Measurements from ENCODE around the gene ALK.

The ALK gene

DNA sequence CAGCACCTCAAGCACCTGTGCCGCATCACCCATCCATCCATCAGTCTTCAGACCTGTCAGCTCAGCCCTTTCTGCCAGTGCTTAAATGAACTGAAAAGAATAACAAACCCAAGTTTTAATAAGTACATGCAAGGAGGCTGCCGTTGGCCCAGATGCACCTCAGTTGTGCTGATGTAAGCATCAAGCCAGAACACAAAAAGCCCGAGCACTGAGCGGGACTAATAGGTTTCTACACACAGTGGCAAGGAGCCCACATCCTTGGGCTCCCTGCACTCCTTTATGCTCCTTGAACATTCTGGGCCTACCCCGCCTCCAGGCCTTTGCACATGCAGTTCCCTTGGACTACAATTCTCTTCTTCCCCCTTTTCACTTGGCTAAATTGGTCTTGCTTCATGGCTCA, 165.6 kb downstream of the ALK start:
- Histone ChIP-seq H3K4me3 (ENCODE audit: low read length in 2 of 2) (no peak overlapping the region), H2BK15ac (ENCODE audit: low read length) (no peak overlapping the region), H2AFZ (ENCODE audit: low read length) (no peak overlapping the region), H2BK120ac (ENCODE audit: low read depth, low read length) (no peak overlapping the region), H2BK12ac (ENCODE audit: low read length) (no peak overlapping the region), H3K4me1 (ENCODE audit: control insufficient read depth in 2 of 2, insufficient read depth in 1 of 2, low read depth in 1 of 2, low read length in 2 of 2) (peaks cover 6 to 18% of the 10 kb centered on the region in 2 donors), H3K27ac (replicated peaks; ENCODE audit: low read length) (no peak overlapping the region), H3K23ac (ENCODE audit: low read depth, low read length, poor library complexity) (no peak overlapping the region), H4K8ac (ENCODE audit: low read depth, low read length) (no peak overlapping the region), H3K36me3 (replicated peaks in 1 of 2; ENCODE audit: control insufficient read depth in 2 of 2, insufficient read depth in 2 of 2, low read length in 2 of 2) (no peaks in the 10 kb centered on the region), H3K14ac (ENCODE audit: low read length) (no peak overlapping the region), H2BK5ac (ENCODE audit: low read length) (no peak overlapping the region), H4K91ac (ENCODE audit: low read depth, low read length, poor library complexity) (no peak overlapping the region), H3K9ac (ENCODE audit: low read depth, low read length, poor library complexity) (no peak overlapping the region), H3K9me3 (replicated peaks in 1 of 2; ENCODE audit: control insufficient read depth in 2 of 2, insufficient read depth in 1 of 2, low read depth in 1 of 2, low read length in 2 of 2) (no peaks in the 10 kb centered on the region), H3K27me3 (ENCODE audit: control insufficient read depth in 3 of 3, insufficient read depth in 3 of 3, low read depth in 1 of 3, low read length in 3 of 3) (no peaks in the 10 kb centered on the region), H3K4me2 (ENCODE audit: insufficient read depth, low read length, poor library complexity, severe bottlenecking) (no peak overlapping the region), H3K79me1 (ENCODE audit: low read depth, low read length) (no peaks in the 10 kb centered on the region), H3K4ac (ENCODE audit: low read length) (no peak overlapping the region), H3K18ac (ENCODE audit: low read length) (no peak overlapping the region), H2AK5ac (ENCODE audit: low read depth, low read length) (no peak overlapping the region)
- DNase-seq (ENCODE audit: low spot score): no peak
- no CpG with 5 or more reads among the region's 5 CpGs for WGBS, 2 donors (ENCODE audit: extremely low coverage in 2 of 2, insufficient read length in 2 of 2, insufficient replicate concordance in 1 of 2)

- WGBS, 2 donors (ENCODE audit: extremely low coverage in 2 of 2, insufficient read length in 2 of 2, insufficient replicate concordance in 1 of 2): no CpG with 5 or more reads among the region's 7 CpGs
- Histone ChIP-seq H3K79me1 (ENCODE audit: low read depth, low read length) (no peaks in the 10 kb centered on the region), H3K27me3 (ENCODE audit: control insufficient read depth in 3 of 3, insufficient read depth in 3 of 3, low read depth in 1 of 3, low read length in 3 of 3) (no peaks in the 10 kb centered on the region), H3K9ac (ENCODE audit: low read depth, low read length, poor library complexity) (no peak overlapping the region), H3K4ac (ENCODE audit: low read length) (no peak overlapping the region), H3K27ac (replicated peaks; ENCODE audit: low read length) (no peak overlapping the region), H3K9me3 (replicated peaks in 1 of 2; ENCODE audit: control insufficient read depth in 2 of 2, insufficient read depth in 1 of 2, low read depth in 1 of 2, low read length in 2 of 2) (no peaks in the 10 kb centered on the region), H4K91ac (ENCODE audit: low read depth, low read length, poor library complexity) (no peak overlapping the region), H2BK5ac (ENCODE audit: low read length) (no peak overlapping the region), H2BK15ac (ENCODE audit: low read length) (no peak overlapping the region), H2BK12ac (ENCODE audit: low read length) (no peak overlapping the region), H3K4me3 (ENCODE audit: low read length in 2 of 2) (no peak overlapping the region), H3K4me2 (ENCODE audit: insufficient read depth, low read length, poor library complexity, severe bottlenecking) (no peak overlapping the region), H2AFZ (ENCODE audit: low read length) (no peak overlapping the region), H2BK120ac (ENCODE audit: low read depth, low read length) (no peak overlapping the region), H3K23ac (ENCODE audit: low read depth, low read length, poor library complexity) (no peak overlapping the region), H3K4me1 (ENCODE audit: control insufficient read depth in 2 of 2, insufficient read depth in 1 of 2, low read depth in 1 of 2, low read length in 2 of 2) (peaks cover 6 to 17% of the 10 kb centered on the region in 2 donors), H3K18ac (ENCODE audit: low read length) (no peak overlapping the region), H3K36me3 (replicated peaks in 1 of 2; ENCODE audit: control insufficient read depth in 2 of 2, insufficient read depth in 2 of 2, low read length in 2 of 2) (no peaks in the 10 kb centered on the region), H2AK5ac (ENCODE audit: low read depth, low read length) (no peak overlapping the region), H4K8ac (ENCODE audit: low read depth, low read length) (no peak overlapping the region), H3K14ac (ENCODE audit: low read length) (no peak overlapping the region)
- no peak for DNase-seq (ENCODE audit: low spot score)
Observed at GRCh38 chr2:29755233-29755632, 166.2 kb downstream of the ALK start.

DNA sequence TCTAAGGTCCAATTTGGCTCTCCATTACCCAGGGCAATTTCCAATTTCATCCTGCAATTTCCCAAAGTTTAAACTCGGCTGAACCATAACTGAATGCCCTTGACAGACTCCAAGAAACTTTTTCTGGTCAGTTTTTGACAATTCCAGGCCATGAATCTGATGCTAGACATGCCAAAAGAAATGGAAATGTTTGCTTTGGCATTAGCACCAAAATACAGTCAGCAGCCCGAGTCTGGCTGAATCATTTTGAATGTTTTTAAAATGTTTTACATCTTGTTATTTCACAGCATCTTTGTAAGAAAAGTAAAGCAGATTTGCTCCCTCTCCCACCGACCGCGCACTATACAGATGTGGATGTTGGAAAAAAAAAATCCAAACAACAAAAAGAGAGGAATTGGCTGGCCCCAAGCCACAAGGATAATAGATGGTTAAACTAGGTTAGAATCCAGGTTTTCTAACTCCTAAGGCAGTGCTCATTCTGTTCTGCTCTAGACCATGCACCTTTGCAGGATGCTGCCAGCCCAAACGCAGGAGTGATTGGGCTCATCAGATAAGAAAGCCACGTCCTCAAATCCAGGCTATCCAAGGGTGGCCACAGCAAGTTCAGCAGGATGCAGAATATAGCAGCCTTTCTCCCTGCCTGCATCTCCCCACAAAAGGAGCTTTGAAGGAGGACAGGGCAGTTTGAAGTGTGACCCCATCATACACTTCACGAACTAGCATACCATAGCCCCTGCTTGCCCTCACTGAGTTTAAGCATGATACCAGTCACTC, 167.5 kb downstream of the ALK start:
- Histone ChIP-seq H3K9me3 (replicated peaks in 1 of 2; ENCODE audit: control insufficient read depth in 2 of 2, insufficient read depth in 1 of 2, low read depth in 1 of 2, low read length in 2 of 2) (no peaks in the 10 kb centered on the region), H3K4me2 (ENCODE audit: insufficient read depth, low read length, poor library complexity, severe bottlenecking) (no peak overlapping the region), H3K14ac (ENCODE audit: low read length) (no peak overlapping the region), H3K79me1 (ENCODE audit: low read depth, low read length) (no peaks in the 10 kb centered on the region), H2BK5ac (ENCODE audit: low read length) (no peak overlapping the region), H2BK12ac (ENCODE audit: low read length) (no peak overlapping the region), H3K4ac (ENCODE audit: low read length) (no peak overlapping the region), H4K91ac (ENCODE audit: low read depth, low read length, poor library complexity) (no peak overlapping the region), H4K8ac (ENCODE audit: low read depth, low read length) (no peak overlapping the region), H3K4me1 (ENCODE audit: control insufficient read depth in 2 of 2, insufficient read depth in 1 of 2, low read depth in 1 of 2, low read length in 2 of 2) (peaks cover 6 to 8% of the 10 kb centered on the region in 2 donors), H3K23ac (ENCODE audit: low read depth, low read length, poor library complexity) (no peak overlapping the region), H3K4me3 (ENCODE audit: low read length in 2 of 2) (no peak overlapping the region), H3K18ac (ENCODE audit: low read length) (no peak overlapping the region), H2BK120ac (ENCODE audit: low read depth, low read length) (no peak overlapping the region), H2AFZ (ENCODE audit: low read length) (no peak overlapping the region), H3K27me3 (ENCODE audit: control insufficient read depth in 3 of 3, insufficient read depth in 3 of 3, low read depth in 1 of 3, low read length in 3 of 3) (no peaks in the 10 kb centered on the region), H2AK5ac (ENCODE audit: low read depth, low read length) (no peak overlapping the region), H2BK15ac (ENCODE audit: low read length) (no peak overlapping the region), H3K9ac (ENCODE audit: low read depth, low read length, poor library complexity) (no peak overlapping the region), H3K36me3 (replicated peaks in 1 of 2; ENCODE audit: control insufficient read depth in 2 of 2, insufficient read depth in 2 of 2, low read length in 2 of 2) (no peaks in the 10 kb centered on the region), H3K27ac (replicated peaks; ENCODE audit: low read length) (no peak overlapping the region)
- no peak for DNase-seq (ENCODE audit: low spot score)
- no CpG with 5 or more reads among the region's 8 CpGs for WGBS, 2 donors (ENCODE audit: extremely low coverage in 2 of 2, insufficient read length in 2 of 2, insufficient replicate concordance in 1 of 2)

GRCh38 chr2:29751390-29751789, 170.0 kb downstream of the ALK start:
- no peak overlapping the region for H2BK120ac ChIP-seq (ENCODE audit: low read depth, low read length)
- no peak overlapping the region for H3K4me2 ChIP-seq (ENCODE audit: insufficient read depth, low read length, poor library complexity, severe bottlenecking)
- no peaks in the 10 kb centered on the region for H3K27me3 ChIP-seq (ENCODE audit: control insufficient read depth in 3 of 3, insufficient read depth in 3 of 3, low read depth in 1 of 3, low read length in 3 of 3)
- no peak overlapping the region for H3K14ac ChIP-seq (ENCODE audit: low read length)
- no CpG with 5 or more reads among the region's 6 CpGs for WGBS, 2 donors (ENCODE audit: extremely low coverage in 2 of 2, insufficient read length in 2 of 2, insufficient replicate concordance in 1 of 2)
- H3K36me3 ChIP-seq (replicated peaks in 1 of 2; ENCODE audit: control insufficient read depth in 2 of 2, insufficient read depth in 2 of 2, low read length in 2 of 2): no peaks in the 10 kb centered on the region
- H3K9ac ChIP-seq (ENCODE audit: low read depth, low read length, poor library complexity): no peak overlapping the region
- H2AK5ac ChIP-seq (ENCODE audit: low read depth, low read length): no peak overlapping the region
- no peaks in the 10 kb centered on the region for H3K79me1 ChIP-seq (ENCODE audit: low read depth, low read length)
- no peak overlapping the region for H2BK15ac ChIP-seq (ENCODE audit: low read length)
- no peak overlapping the region for H3K27ac ChIP-seq (replicated peaks; ENCODE audit: low read length)
- H3K18ac ChIP-seq (ENCODE audit: low read length): no peak overlapping the region
- H4K8ac ChIP-seq (ENCODE audit: low read depth, low read length): no peak overlapping the region
- H2AFZ ChIP-seq (ENCODE audit: low read length): no peak overlapping the region
- H2BK12ac ChIP-seq (ENCODE audit: low read length): no peak overlapping the region
- no peak for DNase-seq (ENCODE audit: low spot score)
- no peak overlapping the region for H2BK5ac ChIP-seq (ENCODE audit: low read length)
- no peak overlapping the region for H3K23ac ChIP-seq (ENCODE audit: low read depth, low read length, poor library complexity)
- H3K9me3 ChIP-seq (replicated peaks in 1 of 2; ENCODE audit: control insufficient read depth in 2 of 2, insufficient read depth in 1 of 2, low read depth in 1 of 2, low read length in 2 of 2): no peaks in the 10 kb centered on the region
- H3K4ac ChIP-seq (ENCODE audit: low read length): no peak overlapping the region
- no peak overlapping the region for H4K91ac ChIP-seq (ENCODE audit: low read depth, low read length, poor library complexity)
- H3K4me1 ChIP-seq (ENCODE audit: control insufficient read depth in 2 of 2, insufficient read depth in 1 of 2, low read depth in 1 of 2, low read length in 2 of 2): no peaks in the 10 kb centered on the region
- H3K4me3 ChIP-seq (ENCODE audit: low read length in 2 of 2): no peak overlapping the region

All from neuronal stem cell (in vitro differentiated cells).